ENCODE data around the gene VPS37D.
"Not testable (repeated sequence)": the region's sequence is repeated elsewhere in the genome, so short reads cannot be mapped to it uniquely, and the experiment has no call there.

The VPS37D gene

GRCh38 chr7:73667344-73668102 lies at the start of gene VPS37D:
Gene VPS37D, plus strand, starts transcription at chr7:73667831. Its CDS starts 128 bp downstream, at chr7:73667959.
- peak; percentile 84 for DNase-seq

GRCh38 chr7:73618538-73618937 lies 49.1 kb upstream of the VPS37D start:
- no peak for DNase-seq

- not testable (repeated sequence) for DNase-seq
These were observed 48.2 kb upstream of the VPS37D start for GRCh38 chr7:73619394-73619793.

GRCh38 chr7:73621168-73622063 lies 46.2 kb upstream of the VPS37D start:
- DNase-seq = no peak

- no peak for DNase-seq
These were observed 45.1 kb upstream of the VPS37D start for GRCh38 chr7:73622527-73622908.

GRCh38 chr7:73622909-73623797 lies 44.5 kb upstream of the VPS37D start:
- no peak for DNase-seq

- peak; percentile 83 for DNase-seq
These were observed 43.6 kb upstream of the VPS37D start, which contains the start of gene MLXIPL for GRCh38 chr7:73623798-73624668. Gene MLXIPL, minus strand, starts transcription at chr7:73624522. Its CDS starts 30 bp downstream, at chr7:73624492.

GRCh38 chr7:73624669-73625001 lies 43.0 kb upstream of the VPS37D start:
- DNase-seq = no peak

- no peak for DNase-seq
These were observed 42.4 kb upstream of the VPS37D start for GRCh38 chr7:73625276-73625675.

- no peak for DNase-seq
These were observed 40.8 kb upstream of the VPS37D start for GRCh38 chr7:73626814-73627213.

- DNase-seq = no peak
These were observed 39.1 kb upstream of the VPS37D start for GRCh38 chr7:73628504-73628903.

- no peak for DNase-seq
These were observed 36.1 kb upstream of the VPS37D start for GRCh38 chr7:73631558-73631957.

GRCh38 chr7:73633323-73633722 lies 34.3 kb upstream of the VPS37D start:
- DNase-seq = no peak

- no peak for DNase-seq
These were observed 33.8 kb upstream of the VPS37D start for GRCh38 chr7:73633844-73634243.

- no peak for DNase-seq
These were observed 32.0 kb upstream of the VPS37D start for GRCh38 chr7:73635428-73636200.

GRCh38 chr7:73638911-73639310 lies 28.7 kb upstream of the VPS37D start:
- no peak for DNase-seq

GRCh38 chr7:73642834-73643233 lies 24.8 kb upstream of the VPS37D start:
- no peak for DNase-seq

GRCh38 chr7:73644688-73645286 lies 22.8 kb upstream of the VPS37D start:
- no peak for DNase-seq

GRCh38 chr7:73645643-73646174 lies 21.9 kb upstream of the VPS37D start:
- DNase-seq = no peak
